NCI-H1436 (cell line): ENCODE data around the gene RYR1.
A peak's percentile ranks its signal among the peaks of the same experiment; 100 is the strongest.
"Not testable (repeated sequence)": the region's sequence is repeated elsewhere in the genome, so short reads cannot be mapped to it uniquely, and the experiment has no call there.

Source experiments
- DNase-seq: peaks from one replicate; lab custom pipeline; 2025; lab: John Stamatoyannopoulos, UW

RYR1 gene

DNA sequence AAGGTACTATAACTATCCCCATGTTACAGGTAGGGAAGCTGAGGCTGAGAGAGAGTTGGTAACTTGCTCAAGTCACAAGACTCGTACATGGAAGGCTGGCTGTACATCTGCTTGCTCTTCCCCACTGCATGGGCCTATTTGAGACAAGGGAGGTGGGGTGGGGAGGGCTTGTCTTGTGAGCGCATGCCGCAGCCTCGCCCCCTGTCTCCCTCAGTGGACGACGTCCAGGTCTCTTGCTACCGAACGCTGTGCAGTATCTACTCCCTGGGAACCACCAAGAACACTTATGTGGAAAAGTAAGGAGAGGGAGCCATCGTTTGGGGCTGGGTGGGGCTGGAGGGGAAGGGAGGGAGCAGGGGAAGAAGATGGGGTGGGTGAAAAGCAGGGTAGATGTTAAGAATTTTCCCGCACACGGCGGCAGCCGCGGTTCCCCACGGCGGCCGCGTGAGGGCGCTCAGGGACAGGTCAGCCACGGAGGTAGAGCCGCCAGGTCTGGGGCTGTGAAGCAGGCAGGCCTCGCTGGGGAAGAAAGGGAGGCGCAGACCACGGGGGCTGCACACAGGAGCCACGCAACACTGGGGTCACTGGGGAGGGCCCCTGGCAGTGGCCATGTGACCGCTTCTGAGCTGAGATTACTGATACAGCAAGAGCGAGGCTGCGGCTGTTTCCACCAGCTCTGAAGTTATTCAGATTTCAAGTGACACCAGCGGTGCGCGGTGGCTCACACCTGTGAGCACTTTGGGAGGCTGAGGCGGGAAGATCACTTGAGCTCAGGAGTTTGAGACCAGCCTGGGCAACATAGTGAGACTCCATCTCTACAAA is 81.5 kb downstream of the RYR1 start:
- peak; percentile 38 for DNase-seq

DNA sequence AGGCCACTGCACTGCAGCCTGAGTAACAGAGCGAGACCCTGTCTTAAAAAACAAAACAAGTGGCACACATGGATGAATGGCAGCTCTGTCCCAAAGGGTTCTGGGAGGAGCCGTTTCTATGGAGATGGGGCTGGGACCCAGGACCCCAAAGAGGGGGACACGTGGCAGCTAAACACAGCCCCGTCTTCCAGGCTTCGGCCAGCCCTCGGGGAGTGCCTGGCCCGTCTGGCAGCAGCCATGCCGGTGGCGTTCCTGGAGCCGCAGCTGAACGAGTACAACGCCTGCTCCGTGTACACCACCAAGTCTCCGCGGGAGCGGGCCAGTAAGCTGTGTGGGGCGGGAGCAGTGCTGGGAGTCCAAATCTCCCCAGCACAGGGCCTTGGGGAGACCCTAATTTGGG is 82.4 kb downstream of the RYR1 start:
- no peak for DNase-seq

DNA sequence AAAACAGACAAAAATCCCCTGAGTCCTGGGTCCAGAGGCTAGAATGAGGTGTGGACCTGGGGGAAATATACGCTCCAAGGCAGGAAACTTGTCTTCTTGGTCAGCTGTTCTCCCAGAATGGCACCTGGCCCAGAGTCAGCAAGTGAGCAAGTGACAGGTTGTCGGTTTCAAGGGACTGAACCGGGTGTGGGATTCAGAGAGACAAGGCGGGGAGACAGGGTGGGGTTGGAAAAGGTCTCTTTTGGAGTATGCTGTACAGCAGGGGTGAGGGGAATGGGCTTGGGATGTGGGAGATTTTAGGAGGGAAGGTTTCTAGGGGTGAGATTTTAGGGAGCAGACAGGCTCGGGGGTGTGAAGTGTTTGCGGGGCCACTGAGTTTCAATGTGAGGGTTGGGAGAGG is 83.3 kb downstream of the RYR1 start:
- DNase-seq: no peak

DNA sequence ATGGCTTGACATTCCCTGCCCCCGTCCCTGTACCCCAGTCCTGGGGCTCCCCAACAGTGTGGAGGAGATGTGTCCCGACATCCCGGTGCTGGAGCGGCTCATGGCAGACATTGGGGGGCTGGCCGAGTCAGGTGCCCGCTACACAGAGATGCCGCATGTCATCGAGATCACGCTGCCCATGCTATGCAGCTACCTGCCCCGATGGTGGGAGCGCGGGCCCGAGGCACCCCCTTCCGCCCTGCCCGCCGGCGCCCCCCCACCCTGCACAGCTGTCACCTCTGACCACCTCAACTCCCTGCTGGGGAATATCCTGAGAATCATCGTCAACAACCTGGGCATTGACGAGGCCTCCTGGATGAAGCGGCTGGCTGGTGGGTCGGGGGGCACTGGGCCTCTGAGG is 83.8 kb downstream of the RYR1 start:
- DNase-seq: no peak

DNA sequence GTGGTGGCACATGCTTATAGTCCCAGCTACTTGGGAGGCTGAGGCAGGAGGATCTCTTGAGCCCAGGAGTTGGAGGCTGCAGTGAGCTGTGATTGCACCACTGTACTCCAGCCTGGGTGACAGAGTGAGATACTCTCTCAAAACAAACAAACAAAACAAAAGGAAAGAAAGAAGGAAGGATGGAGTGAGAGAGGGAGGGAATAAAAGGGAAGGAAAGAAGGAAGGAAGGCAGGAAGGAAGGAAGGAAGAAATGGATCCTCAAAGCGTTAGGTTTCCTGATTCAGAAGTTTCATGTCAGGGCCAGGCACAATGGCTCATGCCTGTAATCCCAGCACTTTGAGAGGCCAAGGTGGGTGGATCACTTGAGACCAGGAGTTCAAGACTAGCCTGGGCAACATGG is 84.5 kb downstream of the RYR1 start:
- not testable (repeated sequence) for DNase-seq

DNA sequence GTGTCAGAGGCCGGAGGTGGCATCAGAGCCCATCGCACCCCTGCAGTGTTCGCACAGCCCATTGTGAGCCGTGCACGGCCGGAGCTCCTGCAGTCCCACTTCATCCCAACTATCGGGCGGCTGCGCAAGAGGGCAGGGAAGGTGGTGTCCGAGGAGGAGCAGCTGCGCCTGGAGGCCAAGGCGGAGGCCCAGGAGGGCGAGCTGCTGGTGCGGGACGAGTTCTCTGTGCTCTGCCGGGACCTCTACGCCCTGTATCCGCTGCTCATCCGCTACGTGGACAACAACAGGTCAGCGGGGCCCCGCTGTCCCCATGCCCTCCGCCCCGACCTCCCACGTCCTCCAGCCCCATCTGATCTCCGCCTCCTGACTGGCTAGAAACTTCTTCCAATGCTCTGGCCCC is 85.7 kb downstream of the RYR1 start:
- no peak for DNase-seq

DNA sequence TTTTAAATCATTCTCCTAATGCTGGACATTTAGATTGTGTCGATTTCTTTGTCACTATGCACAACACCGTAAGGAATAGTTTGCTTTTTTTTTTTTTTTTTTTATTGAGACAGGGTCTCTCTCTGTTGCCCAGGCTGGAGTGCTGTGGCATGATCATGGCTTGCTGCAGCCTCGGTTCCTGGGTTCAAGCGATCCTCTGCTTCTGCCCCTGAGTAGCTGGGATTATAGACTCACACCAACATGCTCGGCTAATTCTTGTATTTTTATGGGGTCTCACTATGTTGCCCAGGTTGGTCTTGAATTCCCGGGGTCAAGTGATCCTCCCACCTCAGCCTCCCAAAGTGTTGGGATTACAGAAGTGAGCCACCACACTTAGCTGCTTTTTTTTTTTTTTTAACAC is 86.5 kb downstream of the RYR1 start:
- no peak for DNase-seq

DNA sequence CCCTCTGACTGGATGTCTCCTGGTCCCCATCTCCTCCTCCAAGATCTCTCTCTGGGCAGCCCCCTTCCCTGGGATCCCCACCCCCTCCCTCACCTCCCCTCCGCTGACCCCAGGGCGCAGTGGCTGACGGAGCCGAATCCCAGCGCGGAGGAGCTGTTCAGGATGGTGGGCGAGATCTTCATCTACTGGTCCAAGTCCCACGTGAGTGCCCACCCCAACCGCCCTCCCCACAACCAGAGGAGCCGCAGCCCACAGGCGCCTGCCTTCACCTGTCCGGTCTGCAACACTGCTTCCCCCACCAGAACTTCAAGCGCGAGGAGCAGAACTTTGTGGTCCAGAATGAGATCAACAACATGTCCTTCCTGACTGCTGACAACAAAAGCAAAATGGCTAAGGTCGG is 89.4 kb downstream of the RYR1 start:
- no peak for DNase-seq

DNA sequence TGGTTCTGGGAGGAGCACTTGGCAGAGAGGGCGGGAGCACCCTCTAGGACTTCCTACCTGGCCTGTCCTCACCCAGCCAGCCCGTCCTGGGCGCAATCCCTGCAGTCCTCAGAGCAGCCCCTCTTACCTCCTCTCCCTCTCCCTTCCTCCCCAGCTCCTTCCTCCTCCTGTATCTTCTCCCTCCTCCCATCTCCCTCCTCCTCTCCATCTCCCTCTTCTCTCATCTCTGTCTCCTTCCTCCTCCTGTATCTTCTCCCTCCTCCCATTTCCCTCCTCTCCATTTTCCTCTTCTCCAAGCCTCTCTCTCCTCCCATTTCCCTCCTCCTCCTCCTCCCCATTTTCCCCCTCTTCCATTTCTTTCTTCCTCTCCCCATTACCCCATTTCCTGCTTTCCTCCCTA is 89.8 kb downstream of the RYR1 start:
- DNase-seq: no peak

DNA sequence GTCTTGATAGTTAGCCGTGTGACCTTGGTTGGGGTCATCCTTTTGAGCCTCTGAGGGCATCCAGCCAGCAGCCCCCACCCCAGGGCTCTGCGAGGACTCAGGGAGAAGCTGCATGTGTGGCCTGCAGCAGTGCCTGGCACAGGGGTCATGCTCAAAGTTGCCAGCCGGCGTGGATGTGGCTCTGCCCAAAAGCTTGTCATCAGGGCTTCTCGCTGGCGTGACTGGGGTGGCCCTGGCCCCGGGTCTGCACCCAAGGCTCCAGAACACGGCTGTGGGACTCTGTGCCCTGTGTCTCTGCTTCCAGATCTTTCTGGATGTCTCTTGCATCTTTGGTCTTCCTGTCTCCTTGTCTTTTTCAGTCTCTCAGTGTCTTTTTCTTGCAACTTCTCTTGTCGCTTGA is 90.9 kb downstream of the RYR1 start:
- no peak for DNase-seq

DNA sequence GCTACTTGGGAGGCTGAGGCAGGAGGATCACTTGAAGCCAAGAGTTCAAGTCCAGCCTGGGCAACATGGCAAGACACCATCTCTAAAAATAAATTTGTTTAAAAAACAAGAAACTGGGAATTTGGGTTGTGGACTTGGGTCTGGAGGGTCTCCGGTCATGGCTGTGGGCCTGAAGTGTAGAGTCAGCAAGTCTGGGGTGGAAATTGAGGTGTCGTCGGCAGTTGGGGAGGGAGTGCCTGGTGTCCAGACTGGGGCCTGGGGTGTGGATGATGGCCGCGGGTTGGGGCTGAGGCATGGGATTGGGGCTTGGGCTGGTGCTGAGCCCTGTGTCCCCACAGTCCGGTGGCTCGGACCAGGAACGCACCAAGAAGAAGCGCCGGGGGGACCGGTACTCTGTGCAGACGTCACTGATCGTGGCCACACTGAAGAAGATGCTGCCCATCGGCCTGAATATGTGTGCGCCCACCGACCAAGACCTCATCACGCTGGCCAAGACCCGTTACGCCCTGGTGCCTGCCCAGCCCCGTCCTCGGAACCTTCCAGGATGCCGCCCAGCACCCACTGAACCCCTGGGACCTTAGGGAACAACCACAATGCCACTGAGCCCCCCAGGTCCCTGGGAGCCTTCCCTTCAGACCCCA is 91.6 kb downstream of the RYR1 start:
- DNase-seq: no peak

DNA sequence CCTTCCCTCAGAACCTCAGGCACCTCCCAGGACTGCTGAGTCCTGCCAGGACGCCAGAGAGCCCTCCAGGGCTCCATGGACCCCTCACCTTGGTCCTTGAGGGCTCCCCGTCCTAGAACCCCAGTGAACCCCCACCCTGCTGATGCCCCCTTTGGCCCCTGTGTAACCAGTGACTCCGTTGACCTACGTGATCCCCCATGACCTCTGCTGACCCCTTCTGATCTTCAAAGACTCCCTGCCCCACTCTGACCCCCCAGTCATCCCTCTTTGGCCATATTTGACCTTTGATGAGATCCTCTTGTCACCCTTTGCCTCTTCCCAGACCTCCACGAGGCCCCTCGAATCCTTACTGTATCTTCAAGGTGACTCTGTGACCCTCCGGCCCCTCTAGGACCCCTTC is 92.9 kb downstream of the RYR1 start:
- DNase-seq: no peak

DNA sequence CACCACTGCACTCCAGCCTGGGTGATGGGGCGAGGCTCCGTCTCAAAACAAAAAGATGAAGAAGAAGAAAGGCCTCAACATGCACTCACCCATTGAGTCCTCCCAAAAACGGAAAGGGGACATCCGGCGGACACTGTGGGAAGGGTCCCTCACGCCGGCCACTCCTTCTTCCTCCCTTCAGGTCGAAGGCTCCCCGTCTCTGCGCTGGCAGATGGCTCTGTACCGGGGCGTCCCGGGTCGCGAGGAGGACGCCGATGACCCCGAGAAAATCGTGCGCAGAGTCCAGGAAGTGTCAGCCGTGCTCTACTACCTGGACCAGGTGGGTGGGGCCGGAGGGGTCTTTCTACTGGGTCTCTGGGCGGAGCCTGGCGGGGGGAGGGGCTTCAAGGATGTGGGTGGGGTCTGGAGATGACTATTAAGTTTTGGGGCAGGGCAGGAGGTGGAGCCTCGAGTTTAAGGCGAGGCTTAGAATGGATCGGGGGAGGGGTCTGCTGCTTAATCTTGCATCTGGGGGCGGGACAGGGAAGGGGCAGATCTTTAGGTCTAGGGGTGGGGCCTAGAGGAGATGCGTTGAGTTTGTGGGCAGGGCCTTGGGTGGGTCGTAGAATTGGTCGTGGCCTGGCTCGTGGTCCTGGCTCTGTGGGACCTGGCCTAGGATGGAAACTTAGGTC is 94.1 kb downstream of the RYR1 start:
- no peak for DNase-seq

DNA sequence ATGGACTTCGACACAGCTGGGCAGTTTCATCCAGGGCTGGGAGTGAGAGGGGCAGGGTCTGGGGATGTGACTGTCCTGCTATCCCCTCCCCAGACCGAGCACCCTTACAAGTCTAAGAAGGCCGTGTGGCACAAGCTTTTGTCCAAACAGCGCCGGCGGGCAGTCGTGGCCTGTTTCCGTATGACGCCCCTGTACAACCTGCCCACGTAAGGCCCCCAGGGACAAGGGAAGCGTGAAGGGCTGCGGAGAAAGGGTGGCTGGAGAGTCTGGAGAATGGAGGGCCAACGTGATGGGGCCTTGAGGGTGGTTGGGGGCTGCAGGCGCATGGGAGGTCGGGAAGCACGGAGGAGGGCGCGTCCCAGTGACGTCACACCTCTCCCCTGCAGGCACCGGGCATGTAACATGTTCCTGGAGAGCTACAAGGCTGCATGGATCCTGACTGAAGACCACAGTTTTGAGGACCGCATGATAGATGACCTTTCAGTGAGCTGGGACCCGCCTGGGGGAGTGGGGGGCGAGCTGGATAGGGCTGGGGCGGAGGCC is 94.8 kb downstream of the RYR1 start:
- DNase-seq: peak; percentile 18

DNA sequence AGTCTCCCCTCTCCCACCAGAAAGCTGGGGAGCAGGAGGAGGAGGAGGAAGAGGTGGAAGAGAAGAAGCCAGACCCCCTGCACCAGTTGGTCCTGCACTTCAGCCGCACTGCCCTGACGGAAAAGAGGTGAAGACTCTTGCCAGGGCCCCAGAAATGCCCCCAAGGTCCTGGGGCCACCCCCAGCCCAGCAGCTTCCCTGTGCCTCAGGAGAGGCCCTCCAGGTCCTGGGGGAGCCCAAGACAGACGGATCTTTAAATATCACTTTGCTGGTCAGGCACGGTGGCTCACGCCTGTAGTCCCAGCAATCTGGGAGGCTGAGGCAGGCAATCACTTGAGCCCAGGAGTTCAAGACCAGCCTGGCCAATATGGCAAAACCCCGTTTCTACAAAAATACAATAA is 95.4 kb downstream of the RYR1 start:
- DNase-seq: no peak

DNA sequence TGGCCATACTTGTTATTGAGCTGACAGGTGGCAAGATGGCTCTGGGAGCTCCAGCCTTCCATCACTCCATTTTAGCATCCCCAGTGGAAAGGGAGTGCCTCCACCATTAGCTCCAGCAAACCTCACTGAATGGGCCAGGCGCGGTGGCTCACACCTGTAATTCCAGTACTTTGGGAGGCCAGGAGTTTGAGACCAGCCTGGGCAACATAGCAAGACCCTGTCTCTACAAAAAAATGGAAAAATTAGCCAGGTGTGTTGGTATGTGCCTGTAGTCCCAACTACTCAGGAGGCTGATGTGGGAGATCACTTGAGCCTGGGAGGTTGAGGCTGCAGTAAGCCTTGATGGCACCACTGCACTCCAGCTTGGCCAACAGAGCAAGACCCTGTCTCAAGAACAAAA is 98.0 kb downstream of the RYR1 start:
- DNase-seq: no peak

DNA sequence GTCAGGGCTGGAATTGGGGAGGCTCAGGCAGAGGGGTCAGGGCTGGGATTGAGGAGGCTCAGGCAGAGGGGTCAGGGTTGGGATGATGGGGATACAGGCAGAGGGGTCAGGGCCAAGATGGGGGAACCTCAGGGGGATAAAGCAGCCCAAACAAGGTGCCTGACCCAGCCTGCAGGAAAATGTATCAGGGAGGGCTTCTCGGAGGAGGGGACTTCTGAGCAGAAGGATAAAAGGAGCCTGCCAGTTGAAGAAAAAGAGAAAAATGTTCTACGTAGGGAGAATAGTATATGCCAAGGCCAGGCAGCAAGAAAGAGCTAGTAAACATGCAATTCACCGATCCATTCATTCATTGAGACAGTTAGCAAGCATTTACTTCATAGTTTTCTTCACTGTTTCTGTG is 99.4 kb downstream of the RYR1 start:
- no peak for DNase-seq

DNA sequence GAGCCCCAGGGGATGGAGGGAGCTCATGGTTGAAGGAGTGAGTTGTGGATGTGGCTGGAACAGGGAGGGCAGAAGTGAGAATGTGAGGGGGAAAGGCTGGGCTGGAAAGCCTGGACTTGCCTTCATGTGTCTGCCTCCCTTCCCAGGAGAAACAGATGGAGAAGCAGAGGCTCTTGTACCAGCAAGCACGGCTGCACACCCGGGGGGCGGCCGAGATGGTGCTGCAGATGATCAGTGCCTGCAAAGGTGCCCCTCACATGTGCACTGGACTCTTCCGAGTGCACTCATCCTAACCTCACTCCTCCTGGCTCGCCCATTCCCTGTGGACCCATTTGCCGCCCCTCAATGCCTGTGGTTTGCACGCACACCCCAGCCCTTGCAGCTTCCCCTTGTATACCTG is 101.1 kb downstream of the RYR1 start:
- DNase-seq: no peak

DNA sequence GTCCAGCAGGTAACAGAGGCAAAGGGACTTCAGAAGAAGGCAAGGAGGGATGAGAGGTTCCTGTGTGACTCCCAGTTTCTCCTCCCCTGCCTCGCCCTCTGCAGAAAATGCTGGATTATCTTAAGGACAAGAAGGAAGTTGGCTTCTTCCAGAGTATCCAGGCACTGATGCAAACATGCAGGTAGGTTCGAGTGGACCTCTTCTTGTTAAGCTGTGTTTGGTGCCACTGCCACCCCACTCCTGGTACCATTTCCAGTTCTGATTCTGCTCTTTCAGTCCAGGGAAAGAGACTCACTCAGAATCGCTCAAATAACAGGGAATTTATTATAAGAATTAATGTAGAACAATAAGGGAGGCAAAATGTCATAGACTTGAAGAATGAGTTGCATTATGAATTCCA is 101.7 kb downstream of the RYR1 start:
- no peak for DNase-seq

DNA sequence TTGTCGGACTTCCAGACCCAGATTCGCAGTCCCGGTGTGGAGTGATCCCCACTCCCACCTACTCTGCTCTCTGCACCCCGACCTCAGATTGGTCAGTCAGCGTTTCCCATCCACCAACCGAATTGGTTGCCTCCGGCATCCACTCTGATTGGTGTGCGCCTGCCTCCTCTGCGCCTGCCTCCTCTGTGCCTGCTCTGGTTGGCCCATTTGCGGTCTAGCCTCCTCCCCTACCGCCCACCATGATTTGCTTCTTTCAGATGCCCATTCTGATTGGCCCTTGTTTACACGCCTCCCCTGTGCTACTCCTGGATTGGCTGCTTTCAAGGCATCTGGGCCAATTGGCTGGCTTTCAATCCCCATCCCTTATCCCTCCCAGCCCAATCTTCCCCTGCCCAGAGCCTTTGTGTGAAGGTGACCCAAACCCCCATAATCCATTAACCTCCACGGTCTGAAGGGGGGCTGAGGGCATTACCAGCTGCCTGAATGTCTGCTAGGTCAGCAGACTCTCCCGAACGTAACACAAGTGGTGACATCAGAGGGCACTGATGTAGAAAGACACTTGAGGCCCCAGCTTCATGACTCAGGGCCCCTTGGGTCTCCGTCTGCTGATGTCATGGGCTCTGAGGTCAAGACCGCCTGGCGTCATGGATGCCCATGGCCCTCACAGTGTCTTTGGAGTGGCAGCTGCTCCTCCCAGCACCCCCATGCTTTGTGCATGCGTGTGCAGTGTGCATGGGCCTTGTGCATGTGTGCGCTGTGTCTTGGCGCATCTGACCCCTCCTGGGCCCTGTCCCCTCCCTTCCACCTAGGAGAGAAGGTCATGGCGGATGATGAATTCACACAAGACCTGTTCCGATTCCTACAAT is 103.8 kb downstream of the RYR1 start:
- no peak for DNase-seq

DNA sequence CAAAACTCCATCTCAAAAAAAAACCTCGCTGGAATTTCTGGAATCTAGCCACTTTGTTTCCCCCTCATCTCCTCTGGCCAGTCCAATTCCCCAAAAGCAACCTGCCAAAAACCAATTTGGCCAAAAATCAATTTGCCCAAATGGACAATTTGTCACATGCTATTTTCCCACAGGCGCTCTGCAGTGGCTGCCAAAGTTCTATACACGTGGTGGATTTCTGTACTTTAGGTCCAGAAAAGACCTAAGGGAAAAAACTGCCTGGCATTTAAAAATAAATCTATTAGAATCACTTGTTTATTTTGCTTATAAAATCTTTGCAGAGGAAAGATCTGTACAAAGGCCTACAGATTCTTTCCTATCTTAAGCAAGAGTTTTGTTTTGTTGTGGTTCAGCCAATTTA is 104.9 kb downstream of the RYR1 start:
- no peak for DNase-seq
